OCI-LY7 (cell line): ENCODE measurements around the gene SYT14.

ENCODE experiments used
- CTCF ChIP-seq: fragments of 200-600 bp; sonication (generic); conservative IDR thresholded peaks from 2 replicates; pipeline ENCODE4 v1.5.1; 2014; ENCODE audit warnings: mild to moderate bottlenecking, antibody characterized with exemption, low read length, moderate library complexity, mixed read lengths
- EZH2phosphoT487 ChIP-seq: fragments of 200-600 bp; sonication (generic); IDR thresholded peaks from 2 replicates; pipeline ENCODE4 v1.6.1; 2018; ENCODE audit warnings: low read depth, borderline replicate concordance, mild to moderate bottlenecking, mixed run types, antibody characterized with exemption, low read length, moderate library complexity, mixed read lengths

GRCh38 chr1:209899948-209900347, 38.1 kb upstream of the SYT14 start:
- TF ChIP-seq CTCF, result peak; percentile 73
- no peak for TF ChIP-seq EZH2phosphoT487
